ENCODE results near the gene BCOR. TPM values are rescaled to one million over a fixed set of nuclear protein-coding genes. Genes with fewer than 3 reads are reported as not detected.

BCOR gene
- total and polyA plus RNA-seq, 4 donors, result 5.6 to 23.0 (median 11.0) TPM

- TF ChIP-seq, protein P1, sequence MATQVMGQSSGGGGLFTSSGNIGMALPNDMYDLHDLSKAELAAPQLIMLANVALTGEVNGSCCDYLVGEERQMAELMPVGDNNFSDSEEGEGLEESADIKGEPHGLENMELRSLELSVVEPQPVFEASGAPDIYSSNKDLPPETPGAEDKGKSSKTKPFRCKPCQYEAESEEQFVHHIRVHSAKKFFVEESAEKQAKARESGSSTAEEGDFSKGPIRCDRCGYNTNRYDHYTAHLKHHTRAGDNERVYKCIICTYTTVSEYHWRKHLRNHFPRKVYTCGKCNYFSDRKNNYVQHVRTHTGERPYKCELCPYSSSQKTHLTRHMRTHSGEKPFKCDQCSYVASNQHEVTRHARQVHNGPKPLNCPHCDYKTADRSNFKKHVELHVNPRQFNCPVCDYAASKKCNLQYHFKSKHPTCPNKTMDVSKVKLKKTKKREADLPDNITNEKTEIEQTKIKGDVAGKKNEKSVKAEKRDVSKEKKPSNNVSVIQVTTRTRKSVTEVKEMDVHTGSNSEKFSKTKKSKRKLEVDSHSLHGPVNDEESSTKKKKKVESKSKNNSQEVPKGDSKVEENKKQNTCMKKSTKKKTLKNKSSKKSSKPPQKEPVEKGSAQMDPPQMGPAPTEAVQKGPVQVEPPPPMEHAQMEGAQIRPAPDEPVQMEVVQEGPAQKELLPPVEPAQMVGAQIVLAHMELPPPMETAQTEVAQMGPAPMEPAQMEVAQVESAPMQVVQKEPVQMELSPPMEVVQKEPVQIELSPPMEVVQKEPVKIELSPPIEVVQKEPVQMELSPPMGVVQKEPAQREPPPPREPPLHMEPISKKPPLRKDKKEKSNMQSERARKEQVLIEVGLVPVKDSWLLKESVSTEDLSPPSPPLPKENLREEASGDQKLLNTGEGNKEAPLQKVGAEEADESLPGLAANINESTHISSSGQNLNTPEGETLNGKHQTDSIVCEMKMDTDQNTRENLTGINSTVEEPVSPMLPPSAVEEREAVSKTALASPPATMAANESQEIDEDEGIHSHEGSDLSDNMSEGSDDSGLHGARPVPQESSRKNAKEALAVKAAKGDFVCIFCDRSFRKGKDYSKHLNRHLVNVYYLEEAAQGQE (IDR thresholded peaks at IDR 0.05), result no peak
- TF ChIP-seq HNF4G (IDR thresholded peaks at IDR 0.05), result no peak
- no peak for TF ChIP-seq NR2F2 (IDR thresholded peaks at IDR 0.05)
- TF ChIP-seq RAD21 (IDR thresholded peaks at IDR 0.05), result no peak
- TF ChIP-seq RXRA (IDR thresholded peaks at IDR 0.05), result no peak
- TF ChIP-seq FOXA2 (IDR thresholded peaks at IDR 0.05), result no peak
- TF ChIP-seq ATF3 (IDR thresholded peaks at IDR 0.05), result no peak
Observed at GRCh38 chrX:40008791-40009461, 88.8 kb downstream of the BCOR start (continued).

GRCh38 chrX:40007756-40008705 lies 89.7 kb downstream of the BCOR start:
- Histone ChIP-seq H3K27ac (ENCODE audit: low read depth in 1 of 2, low read length in 2 of 2) (no peak overlapping the region), H3K4me1 (ENCODE audit: control insufficient read depth in 4 of 4, insufficient read depth in 4 of 4, low read length in 3 of 4) (peaks cover 6 to 34% (median 12%) of the 10 kb centered on the region in 4 donors), H3K9me3 (ENCODE audit: control insufficient read depth in 4 of 4, low read length in 3 of 4) (no peaks in the 10 kb centered on the region), H3K27me3 (ENCODE audit: control insufficient read depth in 4 of 4, insufficient read depth in 4 of 4, low read length in 3 of 4) (peaks cover 0 to 9% (median 0%) of the 10 kb centered on the region in 4 donors), H3K4me3 (ENCODE audit: low read depth in 1 of 3, low read length in 3 of 3) (no peak overlapping the region), H3K36me3 (ENCODE audit: control insufficient read depth in 4 of 4, insufficient read depth in 3 of 4, low read depth in 1 of 4, low read length in 3 of 4) (no peaks in the 10 kb centered on the region), H3K9ac (ENCODE audit: low read depth in 1 of 2, low read length in 2 of 2) (no peak overlapping the region)
- DNase-seq (ENCODE audit: low spot score), result no peak
- 67% methylated on average over 47 of the region's 47 CpGs for WGBS
- TF ChIP-seq FOXA1 (IDR thresholded peaks at IDR 0.05), result no peak
- no peak for TF ChIP-seq SP1 (IDR thresholded peaks at IDR 0.05)
- no peak for TF ChIP-seq FOXA2 (IDR thresholded peaks at IDR 0.05)
- no peak for TF ChIP-seq YY1 (IDR thresholded peaks at IDR 0.05)
- TF ChIP-seq ATF3 (IDR thresholded peaks at IDR 0.05), result no peak
- TF ChIP-seq GABPA (IDR thresholded peaks at IDR 0.05 in 1 of 2, conservative IDR thresholded peaks at IDR 0.05 in 1 of 2), result no peak

DNA sequence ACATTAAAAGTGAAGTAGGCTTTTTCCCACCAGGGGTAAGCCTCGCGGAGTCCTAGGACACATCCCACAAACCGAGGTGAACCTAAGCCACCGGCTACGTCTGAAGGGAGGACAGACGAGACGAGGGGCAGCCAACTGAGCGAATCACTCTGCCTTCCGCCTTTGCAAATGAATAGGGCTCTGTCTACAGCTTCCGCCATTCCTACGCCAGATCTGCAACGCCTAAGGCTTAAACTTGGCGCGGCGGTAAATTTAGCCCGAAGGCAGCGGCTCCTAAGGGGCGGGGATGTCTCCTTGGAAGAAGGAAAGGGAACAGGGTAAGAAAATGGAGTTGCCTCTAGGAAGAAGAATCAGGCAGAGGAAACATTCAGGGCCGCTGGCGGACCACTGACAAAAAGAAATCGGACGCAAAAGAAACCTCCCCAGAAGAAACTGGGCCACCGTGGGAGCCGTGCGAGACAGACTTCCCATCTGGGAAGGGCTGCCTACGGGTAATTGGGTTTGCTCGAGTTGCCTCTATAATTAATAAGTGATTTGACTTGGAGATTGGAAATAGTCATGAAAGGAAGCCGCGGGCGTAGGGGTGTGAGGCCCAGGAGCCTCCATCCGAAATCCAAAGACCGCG lies 90.5 kb downstream of the BCOR start:
- no peak for DNase-seq (ENCODE audit: low spot score)
- H3K4me1 ChIP-seq (ENCODE audit: control insufficient read depth in 4 of 4, insufficient read depth in 4 of 4, low read length in 3 of 4), result peaks cover 3 to 26% (median 8%) of the 10 kb centered on the region in 4 donors
- H3K9ac ChIP-seq (ENCODE audit: low read depth in 1 of 2, low read length in 2 of 2), result no peak overlapping the region
- no peak overlapping the region for H3K4me3 ChIP-seq (ENCODE audit: low read depth in 1 of 3, low read length in 3 of 3)
- H3K27ac ChIP-seq (ENCODE audit: low read depth in 1 of 2, low read length in 2 of 2), result no peak overlapping the region
- H3K36me3 ChIP-seq (ENCODE audit: control insufficient read depth in 4 of 4, insufficient read depth in 3 of 4, low read depth in 1 of 4, low read length in 3 of 4), result no peaks in the 10 kb centered on the region
- WGBS, result 87% methylated on average over 33 of the region's 33 CpGs
- no peaks in the 10 kb centered on the region for H3K9me3 ChIP-seq (ENCODE audit: control insufficient read depth in 4 of 4, low read length in 3 of 4)
- peaks cover 0 to 9% (median 0%) of the 10 kb centered on the region in 4 donors for H3K27me3 ChIP-seq (ENCODE audit: control insufficient read depth in 4 of 4, insufficient read depth in 4 of 4, low read length in 3 of 4)
- TF ChIP-seq, protein P2, sequence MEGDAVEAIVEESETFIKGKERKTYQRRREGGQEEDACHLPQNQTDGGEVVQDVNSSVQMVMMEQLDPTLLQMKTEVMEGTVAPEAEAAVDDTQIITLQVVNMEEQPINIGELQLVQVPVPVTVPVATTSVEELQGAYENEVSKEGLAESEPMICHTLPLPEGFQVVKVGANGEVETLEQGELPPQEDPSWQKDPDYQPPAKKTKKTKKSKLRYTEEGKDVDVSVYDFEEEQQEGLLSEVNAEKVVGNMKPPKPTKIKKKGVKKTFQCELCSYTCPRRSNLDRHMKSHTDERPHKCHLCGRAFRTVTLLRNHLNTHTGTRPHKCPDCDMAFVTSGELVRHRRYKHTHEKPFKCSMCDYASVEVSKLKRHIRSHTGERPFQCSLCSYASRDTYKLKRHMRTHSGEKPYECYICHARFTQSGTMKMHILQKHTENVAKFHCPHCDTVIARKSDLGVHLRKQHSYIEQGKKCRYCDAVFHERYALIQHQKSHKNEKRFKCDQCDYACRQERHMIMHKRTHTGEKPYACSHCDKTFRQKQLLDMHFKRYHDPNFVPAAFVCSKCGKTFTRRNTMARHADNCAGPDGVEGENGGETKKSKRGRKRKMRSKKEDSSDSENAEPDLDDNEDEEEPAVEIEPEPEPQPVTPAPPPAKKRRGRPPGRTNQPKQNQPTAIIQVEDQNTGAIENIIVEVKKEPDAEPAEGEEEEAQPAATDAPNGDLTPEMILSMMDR (IDR thresholded peaks at IDR 0.05; ENCODE audit: low read depth, low read length, missing input control), result no peak
- TF ChIP-seq MAX (IDR thresholded peaks at IDR 0.05), result no peak
- TF ChIP-seq EGR1 (IDR thresholded peaks at IDR 0.05; ENCODE audit: low read depth in 2 of 2), result no peak
- TF ChIP-seq JUND (IDR thresholded peaks at IDR 0.05), result no peak
- no peak for TF ChIP-seq HNF4A (conservative IDR thresholded peaks at IDR 0.05)
- TF ChIP-seq, protein P1 (IDR thresholded peaks at IDR 0.05), result no peak
- TF ChIP-seq FOXA2 (IDR thresholded peaks at IDR 0.05), result no peak
- TF ChIP-seq TAF1 (conservative IDR thresholded peaks at IDR 0.05), result no peak
- no peak for TF ChIP-seq RXRA (IDR thresholded peaks at IDR 0.05)
- no peak for TF ChIP-seq YY1 (IDR thresholded peaks at IDR 0.05)
- no peak for TF ChIP-seq RAD21 (IDR thresholded peaks at IDR 0.05)
- TF ChIP-seq HNF4G (IDR thresholded peaks at IDR 0.05), result no peak
- no peak for TF ChIP-seq NR2F2 (IDR thresholded peaks at IDR 0.05)
- TF ChIP-seq SP1 (IDR thresholded peaks at IDR 0.05), result no peak
